ENCODE measurements around the gene APMAP. TPM values are rescaled to one million over a fixed set of nuclear protein-coding genes. Genes with fewer than 3 reads are reported as not detected.

Gene APMAP
- total RNA-seq, 1 donor from 2014 or later: 68.8 TPM

DNA sequence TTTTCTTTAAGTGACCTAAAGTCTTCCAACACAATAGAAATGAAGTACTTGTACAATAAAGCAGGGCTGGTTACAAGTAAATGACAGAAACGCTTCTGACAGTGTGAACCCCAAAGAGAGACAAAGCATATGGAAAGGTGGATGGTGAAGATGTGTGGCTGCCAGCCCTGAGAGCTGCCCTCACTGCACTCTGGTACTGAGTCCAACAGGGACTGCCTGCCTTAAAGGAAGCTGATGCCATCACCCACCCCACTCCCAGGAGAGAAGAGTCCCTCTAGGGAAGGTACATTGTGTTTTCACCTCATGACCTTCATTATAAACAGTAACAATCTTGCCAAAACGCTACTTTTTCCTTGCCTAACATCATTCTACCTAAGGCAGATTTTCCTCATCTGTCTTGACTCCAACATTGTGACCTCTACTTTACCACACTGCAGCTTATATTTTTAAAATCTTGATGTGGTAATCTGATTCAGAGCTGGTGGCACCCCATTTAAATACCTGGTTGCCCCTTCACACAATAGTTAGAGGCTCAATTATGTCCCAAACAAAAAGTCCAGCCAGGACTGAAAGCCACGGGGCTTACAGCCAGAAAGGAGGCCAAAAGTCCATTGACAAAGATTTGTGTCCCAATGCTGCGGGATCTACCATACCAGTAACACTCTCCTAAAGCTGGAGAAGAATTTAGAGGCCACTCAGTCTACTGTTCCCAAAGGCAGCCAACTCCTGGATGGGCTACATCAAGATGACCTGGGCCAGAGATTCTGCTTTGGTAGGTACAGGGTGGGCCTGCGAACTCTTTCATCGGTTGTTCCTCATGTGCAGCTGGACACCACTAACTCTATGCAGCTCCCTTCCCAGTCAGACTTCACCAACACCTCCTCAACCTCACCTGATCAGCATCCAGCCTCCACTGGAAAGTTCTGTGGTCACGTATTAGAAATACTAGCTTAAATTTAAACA lies 4.4 kb downstream of the APMAP start:
- no peak for DNase-seq (ENCODE audit: low spot score)

DNA sequence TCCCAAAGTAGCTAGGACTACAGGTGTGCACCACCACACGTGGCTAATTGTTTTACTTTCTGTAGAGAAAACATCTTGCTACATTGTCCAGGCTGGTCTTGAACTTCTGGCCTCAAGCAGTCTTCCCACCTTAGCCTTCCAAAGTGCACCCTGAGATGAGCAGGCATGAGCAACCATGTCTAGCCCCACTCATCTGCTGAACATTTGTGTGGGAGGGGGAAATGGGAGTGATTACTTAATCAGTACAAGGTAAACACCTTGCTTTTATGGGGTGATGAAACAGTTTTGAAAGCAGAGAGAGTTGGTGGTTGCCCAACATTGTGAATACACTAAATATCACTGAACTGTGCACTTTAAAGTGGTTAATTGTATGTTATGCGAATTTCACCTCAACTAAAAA lies 5.3 kb downstream of the APMAP start:
- no peak for DNase-seq (ENCODE audit: low spot score)

DNA sequence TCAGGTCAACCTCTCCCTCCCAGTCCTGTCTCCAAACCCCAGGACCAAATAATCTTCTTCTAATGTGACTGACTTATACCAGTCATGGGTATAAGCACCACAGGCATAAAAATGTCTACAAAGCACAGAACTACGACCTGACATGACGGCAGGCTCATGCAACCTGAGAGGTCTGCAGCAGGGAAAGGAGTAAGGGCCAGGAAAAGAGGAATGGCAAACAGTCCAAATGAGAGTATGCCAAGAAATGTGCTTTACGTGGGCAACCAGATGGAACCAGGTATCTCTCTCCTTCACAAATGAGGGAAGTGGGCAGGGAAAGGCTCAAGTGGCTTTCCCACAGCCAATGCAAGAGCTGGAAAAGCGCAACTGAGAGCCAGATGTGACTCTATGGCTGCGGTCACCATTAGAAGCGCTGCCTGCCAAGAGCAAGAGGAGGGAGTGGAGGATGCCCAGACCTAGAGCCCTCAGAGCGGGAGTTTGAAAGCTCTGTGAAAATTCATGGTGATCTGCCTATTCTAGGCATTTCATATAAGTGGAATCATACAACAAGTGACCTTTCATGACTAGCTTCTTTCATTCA lies 6.0 kb downstream of the APMAP start:
- no peak for DNase-seq (ENCODE audit: low spot score)

DNA sequence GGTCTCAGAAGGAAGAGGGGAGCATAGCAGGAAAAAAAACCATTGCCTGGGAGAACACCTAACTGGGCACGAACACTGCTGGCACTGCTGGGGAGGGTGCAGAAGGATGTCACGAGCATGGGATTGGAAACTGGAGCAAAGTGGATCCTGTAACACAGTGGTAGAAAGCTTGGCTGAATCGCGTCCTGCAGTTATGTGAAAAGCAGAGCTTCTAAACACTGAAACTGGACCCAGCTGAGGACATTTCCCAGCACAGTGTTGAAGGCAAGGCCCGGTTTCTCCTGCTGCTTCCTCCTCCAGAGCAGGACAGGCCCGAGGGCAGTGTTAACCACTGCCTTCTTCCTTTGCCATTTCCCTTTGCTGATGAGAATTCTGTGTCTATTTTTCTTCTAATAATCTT lies 6.7 kb downstream of the APMAP start:
- no peak for DNase-seq (ENCODE audit: low spot score)

DNA sequence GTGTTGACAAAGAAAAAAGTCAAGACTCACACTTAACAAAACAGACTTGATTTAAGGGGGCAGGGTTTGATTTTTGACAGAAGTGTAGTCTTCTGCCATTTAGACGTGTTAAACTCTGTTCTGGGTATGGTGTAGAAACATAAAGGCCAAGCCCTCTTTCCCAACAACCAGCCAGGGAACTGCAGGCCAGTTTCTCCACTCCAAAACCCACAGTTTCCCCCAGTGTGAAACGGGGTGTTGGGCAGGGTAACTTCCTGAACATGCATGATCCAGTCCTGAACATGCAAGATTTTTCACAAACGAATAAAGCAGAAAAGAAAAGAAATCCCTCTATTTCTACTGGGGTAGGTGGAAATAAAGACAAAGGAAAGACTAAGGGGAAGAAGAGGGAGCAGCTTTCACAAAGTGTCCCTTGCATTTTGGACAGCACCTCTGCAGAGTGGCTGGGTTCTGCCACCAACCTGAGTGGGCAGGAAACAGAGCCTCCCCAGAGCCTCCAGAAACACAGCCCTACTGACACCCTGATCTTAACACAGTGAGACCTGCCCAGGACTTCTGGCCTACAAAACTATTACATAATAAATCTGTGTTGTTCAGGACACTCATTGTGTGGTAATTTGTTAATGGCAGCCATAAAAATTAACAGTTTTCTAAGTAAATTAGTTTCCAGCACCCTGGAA lies 7.5 kb downstream of the APMAP start:
- no peak for DNase-seq (ENCODE audit: low spot score)

DNA sequence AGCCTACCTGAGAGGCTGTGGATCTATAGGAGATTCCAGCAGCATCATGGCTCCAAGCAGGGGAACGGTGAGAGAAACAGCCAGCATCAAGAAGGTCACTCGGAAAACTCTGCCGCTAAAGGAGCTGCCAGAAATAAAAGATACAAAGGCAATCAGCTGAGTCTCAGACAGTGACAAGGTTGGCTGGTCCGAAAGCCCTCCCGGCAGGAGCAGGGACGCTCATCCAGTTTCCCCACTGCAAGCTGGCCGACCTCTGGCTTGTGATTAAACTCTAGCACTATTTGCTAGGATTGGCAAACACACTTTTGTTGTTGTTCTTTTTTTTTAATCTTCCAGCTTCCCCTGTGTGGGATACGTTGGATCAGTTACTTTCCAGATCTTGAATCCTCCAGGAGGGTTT lies 8.7 kb downstream of the APMAP start:
- DNase-seq (ENCODE audit: low spot score): no peak

DNA sequence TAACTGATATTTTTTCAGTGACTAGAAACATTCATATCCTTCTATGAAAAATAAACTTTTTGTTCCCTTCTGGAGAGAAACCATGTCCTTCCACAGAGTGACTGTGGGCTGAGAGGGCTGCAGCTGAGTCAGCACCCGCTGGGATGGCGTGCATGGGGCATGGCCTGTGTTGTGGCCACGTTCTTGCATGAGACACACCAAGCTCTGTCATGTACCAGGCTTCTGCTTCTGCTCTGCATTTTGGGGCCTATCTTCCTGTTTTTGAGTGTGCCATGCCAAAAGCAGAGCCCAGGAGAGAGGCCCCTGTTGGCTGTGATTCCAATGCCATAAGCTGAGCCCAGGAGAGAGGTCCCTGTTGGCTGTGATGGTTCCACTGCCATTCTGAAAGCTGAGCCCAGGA lies 10.8 kb downstream of the APMAP start:
- DNase-seq (ENCODE audit: low spot score): no peak

DNA sequence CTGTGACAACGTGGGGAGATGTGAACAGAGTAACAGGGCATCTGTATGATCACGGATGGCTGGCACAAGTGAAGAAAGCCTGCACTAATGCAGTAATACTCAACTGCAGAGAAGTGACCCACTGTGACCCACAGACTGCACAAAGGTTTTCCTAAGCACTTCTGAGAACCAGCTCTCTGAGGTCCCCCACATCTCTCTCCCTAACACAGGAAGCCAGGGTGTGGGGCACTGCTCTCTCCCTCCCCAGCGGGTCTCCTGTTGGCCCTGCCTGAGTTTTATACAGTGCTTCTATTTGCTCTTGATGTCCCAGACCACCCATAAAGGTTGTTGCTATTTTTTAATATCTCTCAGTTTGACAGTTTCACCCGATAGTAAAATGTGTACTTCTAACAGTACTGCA lies 11.3 kb downstream of the APMAP start:
- no peak for DNase-seq (ENCODE audit: low spot score)

DNA sequence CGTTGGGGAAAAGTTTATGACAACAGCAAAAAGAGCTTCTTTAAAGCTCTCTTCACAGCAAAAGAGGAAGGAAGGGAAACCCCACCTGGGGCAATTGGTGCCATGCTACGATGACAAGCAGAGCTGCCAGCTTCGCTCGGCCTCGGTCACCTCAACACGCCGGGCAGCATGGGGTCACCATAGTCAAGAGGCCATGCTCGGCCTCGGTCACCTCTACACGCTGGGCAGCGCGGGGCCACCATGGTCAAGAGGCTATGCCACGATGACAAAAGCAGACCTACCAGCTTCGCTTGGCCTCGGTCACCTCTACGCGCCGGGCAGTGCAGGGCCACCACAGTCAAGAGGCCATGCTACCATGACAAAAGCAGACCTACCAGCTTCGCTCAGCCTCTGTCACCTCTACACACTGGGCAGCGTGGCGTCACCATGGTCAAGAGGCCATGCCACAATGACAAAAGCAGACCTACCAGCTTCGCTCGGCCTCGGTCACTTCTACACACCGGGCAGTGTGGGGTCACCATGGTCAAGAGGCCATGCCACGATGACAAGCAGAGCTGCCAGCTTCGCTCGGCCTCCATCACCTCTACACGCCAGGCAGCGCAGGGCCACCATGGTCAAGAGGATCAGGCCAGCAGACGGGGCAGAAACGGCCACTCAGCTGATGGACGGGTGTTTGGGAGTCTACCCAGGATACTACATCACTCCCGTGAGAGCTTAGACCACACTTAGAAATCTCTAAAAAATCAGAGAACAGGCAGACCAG lies 12.1 kb downstream of the APMAP start:
- no peak for DNase-seq (ENCODE audit: low spot score)

DNA sequence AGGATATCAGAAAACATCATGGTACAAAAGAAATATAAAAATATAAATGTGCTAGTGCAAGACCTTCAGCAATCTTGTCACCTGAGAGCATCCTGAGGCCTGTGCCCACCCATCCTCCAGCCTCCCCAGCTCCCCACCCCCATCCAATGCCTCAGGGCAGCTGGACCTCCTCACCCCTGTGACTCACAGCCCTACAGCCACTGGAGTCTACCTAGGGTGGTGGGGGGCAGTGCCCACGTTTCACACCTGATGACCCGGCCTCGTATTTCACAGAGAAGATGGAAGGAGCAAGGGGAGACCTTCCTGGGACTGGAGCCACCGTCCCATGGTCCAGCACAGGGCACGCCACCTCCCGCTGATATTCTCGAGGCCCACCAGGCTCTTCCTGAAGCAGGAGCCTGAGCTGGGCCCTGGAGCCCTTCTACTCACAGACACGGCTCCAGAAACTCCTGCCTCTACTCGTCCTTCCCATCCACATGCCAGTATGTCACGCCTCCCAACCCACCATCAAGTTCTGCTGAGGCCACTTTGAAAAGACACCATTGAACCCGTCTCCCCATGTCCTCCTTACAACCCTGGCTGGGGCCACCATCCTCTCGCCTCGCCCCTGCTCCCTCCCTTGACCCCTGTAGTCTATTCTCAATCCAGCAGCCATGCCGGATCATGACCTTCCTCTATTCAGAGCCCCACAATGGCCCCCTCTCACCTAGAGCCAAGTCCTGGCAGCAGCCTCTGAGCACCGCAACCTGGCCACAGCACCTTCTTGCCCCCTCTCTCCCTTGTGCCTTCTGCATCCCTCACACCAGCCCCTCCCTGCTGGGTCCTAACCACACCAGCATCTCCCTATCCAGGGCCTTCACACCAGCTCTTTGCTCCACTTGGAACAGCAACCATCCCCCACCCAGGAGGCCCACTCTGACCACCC lies 13.3 kb downstream of the APMAP start:
- no peak for DNase-seq (ENCODE audit: low spot score)

DNA sequence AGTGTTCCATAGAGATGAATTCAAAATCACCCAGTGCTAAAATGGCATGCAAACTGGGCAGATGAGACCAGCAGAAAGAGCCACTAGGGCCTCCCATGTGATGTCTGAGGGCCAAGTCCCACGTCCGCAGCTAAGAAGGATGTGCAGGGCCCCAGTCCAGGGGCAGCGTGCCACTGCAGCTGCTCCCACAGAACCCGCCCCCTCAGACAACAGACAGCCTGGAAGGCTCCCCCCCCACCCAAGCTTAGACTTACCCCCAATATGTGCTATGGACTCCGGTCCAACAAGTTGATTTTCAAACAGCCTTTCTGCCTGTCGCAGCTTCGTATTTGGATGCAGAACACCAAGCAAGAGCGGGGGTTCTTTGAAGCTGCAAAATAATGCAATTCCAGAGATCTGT lies 14.0 kb downstream of the APMAP start:
- no peak for DNase-seq (ENCODE audit: low spot score)

DNA sequence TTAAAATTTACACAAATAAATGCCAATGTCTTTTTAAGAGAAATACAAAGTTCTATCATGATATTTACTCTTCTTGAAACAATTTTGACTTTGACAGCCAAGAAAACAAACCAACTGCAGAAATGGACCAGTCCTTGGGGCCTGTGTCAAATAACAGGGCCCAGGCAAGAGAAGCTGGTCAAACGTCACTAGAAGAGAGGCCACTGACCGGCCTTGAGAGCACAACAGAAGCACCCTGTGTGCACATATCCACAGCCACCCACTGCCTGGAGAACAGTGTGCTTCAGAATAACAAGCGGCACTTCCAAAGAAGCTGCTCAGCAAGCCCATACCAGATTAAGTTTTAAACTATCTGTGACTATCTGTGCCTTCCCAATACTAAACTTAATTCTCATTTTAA lies 14.8 kb downstream of the APMAP start:
- DNase-seq (ENCODE audit: low spot score): no peak

DNA sequence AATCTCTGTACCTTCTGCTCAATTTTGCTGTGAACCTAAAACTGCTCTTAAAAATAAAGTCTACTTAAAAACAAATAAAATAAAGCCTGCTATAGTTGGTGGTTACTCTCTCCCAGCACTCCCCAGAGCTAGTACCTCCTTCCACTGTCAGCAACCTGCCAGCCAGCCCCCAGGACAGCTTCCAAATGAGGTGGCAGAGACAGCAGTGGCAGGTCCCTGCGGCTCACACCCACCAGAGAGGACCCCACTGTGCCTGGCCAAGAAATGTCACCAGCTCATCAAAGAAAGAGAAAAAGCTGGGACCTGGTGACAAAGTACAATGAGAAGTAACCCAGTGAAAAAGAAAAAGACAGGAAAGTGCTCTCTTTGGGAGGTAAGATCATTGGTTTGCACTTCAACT lies 15.2 kb downstream of the APMAP start:
- no peak for DNase-seq (ENCODE audit: low spot score)

DNA sequence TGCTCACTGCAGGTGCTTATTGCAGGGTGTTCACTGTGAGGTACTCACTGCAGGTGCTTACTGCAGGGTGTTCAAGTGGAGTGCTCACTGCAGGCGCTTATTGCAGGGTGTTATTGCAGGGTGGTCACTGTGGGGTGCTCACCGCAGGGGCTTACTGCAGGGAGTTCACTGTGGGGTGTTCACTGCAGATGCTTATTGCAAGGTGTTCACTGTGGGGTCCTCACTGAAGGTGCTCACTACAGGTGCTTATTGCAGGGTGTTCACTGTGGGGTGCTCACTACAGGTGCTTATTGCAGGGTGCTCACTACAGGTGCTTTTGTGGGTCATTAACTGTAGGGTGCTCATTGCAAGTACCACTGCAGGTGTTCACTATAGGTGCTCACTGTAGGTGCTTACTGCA lies 20.2 kb downstream of the APMAP start:
- DNase-seq (ENCODE audit: low spot score): no peak

DNA sequence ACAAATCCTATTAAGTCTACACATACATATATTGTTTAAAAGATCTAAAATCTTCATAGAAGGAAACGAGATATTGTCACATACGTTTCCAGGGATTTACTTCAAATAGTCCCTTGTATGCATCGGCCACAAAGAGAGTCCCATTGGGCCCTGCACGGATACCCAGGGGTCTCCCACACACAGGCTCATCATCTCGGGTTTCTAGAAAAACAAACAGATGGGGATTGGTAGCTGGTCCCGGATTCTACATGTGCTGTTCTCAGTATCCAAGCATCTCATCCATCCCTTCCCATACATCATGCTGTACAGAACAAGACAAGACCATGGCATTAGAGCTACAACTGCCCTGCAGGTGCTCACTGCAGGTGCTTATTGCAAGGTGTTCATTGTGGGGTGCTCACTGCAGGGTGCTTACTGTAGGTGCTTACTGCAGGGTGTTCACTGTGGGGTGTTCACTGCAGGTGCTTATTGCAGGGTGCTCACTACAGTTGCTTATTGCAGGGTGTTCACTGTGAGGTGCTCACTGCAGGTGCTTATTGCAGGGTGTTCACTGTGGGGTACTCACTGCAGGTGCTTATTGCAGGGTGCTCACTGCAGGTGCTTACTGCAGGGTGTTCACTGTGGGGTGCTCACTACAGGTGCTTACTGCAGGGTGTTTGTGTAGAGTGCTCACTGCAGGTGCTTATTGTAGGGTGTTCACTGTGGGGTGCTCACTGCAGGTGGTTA lies 21.0 kb downstream of the APMAP start:
- DNase-seq (ENCODE audit: low spot score): peak; percentile 4

DNA sequence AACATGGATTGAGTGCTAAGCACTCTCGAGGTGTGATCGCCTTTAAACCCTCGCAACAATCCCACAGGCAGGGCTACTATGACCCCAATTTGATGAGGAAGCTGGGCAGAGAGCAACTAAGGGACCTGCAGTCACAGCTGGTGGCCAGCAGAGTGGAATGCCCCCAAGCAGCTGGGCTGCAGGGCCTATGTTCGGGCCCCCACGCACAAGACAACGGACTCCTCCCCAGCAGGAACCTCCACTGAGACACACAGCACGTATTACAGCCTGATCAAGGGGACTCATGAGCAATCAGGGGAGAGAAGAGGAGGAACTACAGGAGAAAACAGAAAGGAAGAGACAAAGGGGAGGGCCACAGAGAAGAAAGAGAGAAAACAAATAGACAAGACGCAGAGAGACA lies 21.8 kb downstream of the APMAP start:
- peak; percentile 8 for DNase-seq (ENCODE audit: low spot score)

DNA sequence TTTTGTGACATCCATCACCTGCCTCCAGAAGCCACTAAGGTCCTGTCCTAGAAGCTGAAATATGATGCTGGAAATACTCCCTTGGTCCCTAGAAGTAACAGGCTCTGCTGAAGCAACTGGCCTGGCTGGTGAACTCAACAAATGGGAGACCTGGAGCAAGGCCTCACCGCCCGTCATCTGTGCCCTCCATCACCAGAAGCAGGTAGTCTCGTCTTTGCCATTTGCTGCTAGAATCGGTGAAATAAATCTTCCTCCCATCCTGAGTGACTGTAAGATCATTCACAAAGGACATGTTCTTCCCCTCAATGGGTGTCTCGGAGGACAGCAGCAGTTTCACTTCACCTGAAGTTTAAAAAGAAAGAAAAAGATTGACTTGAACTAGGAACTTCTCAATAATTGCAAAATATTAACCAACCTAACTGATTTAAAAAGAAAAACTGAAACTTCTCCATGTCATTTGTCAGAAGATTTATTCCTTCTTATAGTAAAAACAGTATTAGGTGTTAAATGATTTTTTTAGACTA lies 22.5 kb downstream of the APMAP start:
- DNase-seq (ENCODE audit: low spot score): no peak

DNA sequence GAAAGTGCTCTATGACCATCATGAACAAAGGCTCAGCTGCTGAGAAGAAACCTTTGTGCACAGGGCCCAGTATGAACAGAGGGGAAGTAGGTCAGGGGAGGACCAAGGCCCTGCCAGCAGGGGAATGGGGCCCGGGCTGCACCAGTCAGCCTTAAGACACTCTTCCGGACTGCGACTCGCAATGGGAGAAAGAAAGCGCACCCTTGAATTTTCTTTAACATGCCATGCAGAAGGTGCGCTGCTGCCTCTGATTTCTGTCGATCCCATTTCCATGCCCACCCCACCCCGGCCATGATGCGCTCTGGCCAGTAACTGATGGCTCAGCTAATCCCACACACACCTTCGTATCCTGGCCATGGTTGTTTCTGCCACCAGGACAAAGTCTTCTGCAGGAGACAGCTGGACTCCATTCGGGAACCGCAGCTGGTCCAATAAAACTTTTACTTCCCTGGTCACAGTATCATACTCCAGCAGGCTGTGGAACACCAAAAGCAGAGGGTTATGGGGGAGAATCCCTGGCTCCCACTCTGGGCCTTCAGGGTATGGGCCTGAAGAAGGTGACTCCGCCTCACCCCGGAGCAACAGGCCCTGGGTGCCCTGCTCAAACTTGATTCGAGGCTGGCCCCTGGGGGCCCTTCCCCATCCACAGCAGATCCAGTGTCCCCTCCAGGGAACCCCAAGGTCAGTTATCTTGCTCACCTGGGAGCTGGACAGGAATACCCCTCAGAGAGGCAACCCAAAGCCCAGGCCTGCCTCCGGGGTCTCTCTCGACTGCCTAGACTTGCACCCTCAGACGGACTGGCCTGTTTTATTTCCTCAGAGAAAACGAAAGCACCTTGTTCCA lies 23.1 kb downstream of the APMAP start:
- DNase-seq (ENCODE audit: low spot score): peak; percentile 7

DNA sequence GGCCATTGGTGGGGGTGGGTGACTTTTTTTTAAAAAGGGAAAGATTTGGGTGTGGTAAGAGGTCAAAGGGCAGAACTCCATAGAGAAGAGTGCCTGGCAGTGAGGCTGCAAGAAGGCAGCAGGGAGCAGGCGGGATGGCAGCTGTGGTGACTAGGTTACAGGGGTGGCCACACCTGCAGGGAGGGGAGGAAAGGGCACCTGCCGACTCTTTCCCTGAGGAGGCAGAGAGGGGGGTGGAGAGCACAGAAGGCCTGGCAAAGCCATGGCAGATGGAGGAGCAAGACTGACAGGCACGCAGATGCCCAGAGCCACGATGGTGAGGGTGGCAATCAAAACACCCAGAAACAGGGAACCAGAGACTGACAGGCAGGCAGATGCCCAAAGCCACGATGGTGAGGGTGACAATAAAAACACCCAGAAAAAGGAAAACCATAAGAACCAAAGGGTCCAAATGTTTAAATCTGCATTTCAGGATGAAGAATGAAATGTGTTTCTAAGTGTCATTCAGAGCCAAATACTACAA lies 24.2 kb downstream of the APMAP start:
- DNase-seq (ENCODE audit: low spot score): peak; percentile 5

Measured in mucosa of gallbladder (tissue), 1 donor.